Esophagus (tissue), 2 donors: Measurements from ENCODE around the gene MAGEA6. TPM values are rescaled to one million over a fixed set of nuclear protein-coding genes. Genes with fewer than 3 reads are reported as not detected.
"Not testable (repeated sequence)": the region's sequence is repeated elsewhere in the genome, so short reads cannot be mapped to it uniquely, and the experiment has no call there.

Source experiments
- H3K27ac ChIP-seq, 2 donors: one replicate each; pipeline ENCODE4 v1.5.1; 2013; ENCODE audit warnings: low read depth in 2 of 2, mild to moderate bottlenecking in 2 of 2, inconsistent platforms in 1 of 2, low read length in 1 of 2, moderate library complexity in 1 of 2
- H3K27me3 ChIP-seq, 2 donors: one replicate each; pipeline ENCODE4 v1.6.1; 2013; ENCODE audit warnings: low read length in 2 of 2, control low read depth in 1 of 2, mild to moderate bottlenecking in 1 of 2; ENCODE audit not compliant: insufficient read depth in 2 of 2, control insufficient read depth in 1 of 2
- H3K36me3 ChIP-seq, 2 donors: one replicate each; pipeline ENCODE4 v1.6.1; 2013; ENCODE audit warnings: low read length in 1 of 2; ENCODE audit not compliant: control insufficient read depth in 2 of 2, insufficient read depth in 2 of 2
- H3K4me1 ChIP-seq, 2 donors: one replicate each; pipeline ENCODE4 v1.6.1; 2013; ENCODE audit warnings: low read length in 1 of 2; ENCODE audit not compliant: control insufficient read depth in 2 of 2, insufficient read depth in 2 of 2
- H3K4me3 ChIP-seq, 2 donors: one replicate each; pipeline ENCODE4 v1.5.1; 2013; ENCODE audit warnings: low read length in 2 of 2, mild to moderate bottlenecking in 2 of 2, low read depth in 1 of 2, moderate library complexity in 1 of 2
- H3K9me3 ChIP-seq, 2 donors: one replicate each; pipeline ENCODE4 v1.6.1; 2013; ENCODE audit warnings: mild to moderate bottlenecking in 2 of 2, low read depth in 1 of 2, low read length in 1 of 2, moderate library complexity in 1 of 2; ENCODE audit not compliant: control insufficient read depth in 2 of 2, insufficient read depth in 1 of 2
- WGBS, 2 donors: extraction: QIAGEN DNeasy Blood & Tissue Kit; methylation state at CpG; one replicate each; pipeline ENCODE4 v1.1.7; 2013; 5-methylcytosine and 5-hydroxymethylcytosine counted together
- polyA plus RNA-seq, 2 donors: library from polyadenylated mRNA; stranded (reverse); fragments of 200-250 nt; gene quantifications; one replicate each; pipeline ENCODE4 v1.2.3, GENCODE V29; 2013
- donor health status: healthy with polysubstance abuse.
- donor health status: Bipolar disorder and iron deficiency.

MAGEA6 gene
- polyA plus RNA-seq, 2 donors = not detected

- not testable (repeated sequence) for H3K27me3 ChIP-seq, H3K4me3 ChIP-seq, H3K36me3 ChIP-seq, H3K9me3 ChIP-seq, H3K27ac ChIP-seq, H3K4me1 ChIP-seq
- WGBS, 2 donors = no CpG with 5 or more reads among the region's 3 CpGs
Measured at GRCh38 chrX:152787062-152787461, 17.6 kb upstream of the MAGEA6 start.

- H3K9me3 ChIP-seq, H3K27ac ChIP-seq, H3K27me3 ChIP-seq, H3K4me3 ChIP-seq, H3K36me3 ChIP-seq, H3K4me1 ChIP-seq: not testable (repeated sequence)
- WGBS, 2 donors = 64 to 80% methylated on average over 8 to 9 of the region's 9 CpGs
Measured at GRCh38 chrX:152766562-152766961, 2.9 kb downstream of the MAGEA6 start.

- WGBS, 2 donors = 56 to 93% methylated on average over 2 to 4 of the region's 7 CpGs
- not testable (repeated sequence) for H3K36me3 ChIP-seq, H3K9me3 ChIP-seq, H3K27ac ChIP-seq, H3K27me3 ChIP-seq, H3K4me1 ChIP-seq, H3K4me3 ChIP-seq
Measured at GRCh38 chrX:152761582-152761981, 7.9 kb downstream of the MAGEA6 start.

GRCh38 chrX:152759544-152759943, 9.9 kb downstream of the MAGEA6 start:
- H3K4me3 ChIP-seq, H3K9me3 ChIP-seq, H3K36me3 ChIP-seq, H3K27ac ChIP-seq, H3K27me3 ChIP-seq, H3K4me1 ChIP-seq: not testable (repeated sequence)
- WGBS, 2 donors = 65 to 69% methylated on average over 1 to 5 of the region's 7 CpGs

DNA sequence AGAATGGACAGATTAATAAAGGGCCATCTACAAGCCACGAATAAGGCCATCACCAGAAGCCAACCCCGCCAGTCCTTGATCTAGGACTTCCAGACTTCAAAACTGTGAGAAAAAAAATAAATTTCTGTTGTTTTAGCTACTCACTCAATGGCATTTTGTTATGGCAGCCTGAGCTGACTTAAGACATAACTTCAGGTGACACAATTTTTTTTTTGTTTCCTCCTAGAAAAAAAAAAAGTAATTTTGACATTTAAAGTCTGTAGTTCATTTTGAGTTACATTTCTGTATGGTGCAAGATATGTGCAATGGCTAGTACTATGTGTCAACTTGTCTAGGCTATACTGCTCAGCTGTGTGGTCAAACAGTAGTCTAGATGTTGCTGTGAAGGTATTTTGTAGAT, 10.6 kb downstream of the MAGEA6 start, which contains the start of gene CSAG3:
CSAG3 (plus strand) TSS at position 301 of the 400 bp plus-strand sequence.
- no CpG with 5 or more reads among the region's 2 CpGs for WGBS, 2 donors
- not testable (repeated sequence) for H3K27ac ChIP-seq, H3K4me1 ChIP-seq, H3K36me3 ChIP-seq, H3K27me3 ChIP-seq, H3K4me3 ChIP-seq, H3K9me3 ChIP-seq

DNA sequence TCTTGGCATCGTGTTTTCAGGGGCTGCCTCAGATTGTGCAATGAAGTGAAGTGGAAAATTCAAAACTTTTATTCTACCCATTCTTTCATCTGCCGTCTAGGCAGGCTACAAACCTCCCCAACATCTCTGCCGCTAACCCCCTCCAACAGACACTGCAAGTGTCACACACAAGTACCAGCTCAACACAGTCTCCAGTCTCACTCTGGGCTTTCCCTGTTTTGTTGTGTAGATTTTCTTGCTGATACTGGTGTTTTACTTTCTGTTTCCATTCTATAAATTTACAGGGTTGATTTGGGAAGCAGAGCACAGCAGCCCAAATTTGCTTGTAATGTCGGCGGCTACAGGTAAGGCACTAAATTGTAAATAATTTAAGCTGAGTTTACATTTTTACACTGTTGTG, 14.6 kb downstream of the MAGEA6 start:
- H3K36me3 ChIP-seq, H3K27me3 ChIP-seq, H3K4me3 ChIP-seq, H3K27ac ChIP-seq, H3K9me3 ChIP-seq, H3K4me1 ChIP-seq: not testable (repeated sequence)
- WGBS, 2 donors = no CpG with 5 or more reads among the region's 5 CpGs

DNA sequence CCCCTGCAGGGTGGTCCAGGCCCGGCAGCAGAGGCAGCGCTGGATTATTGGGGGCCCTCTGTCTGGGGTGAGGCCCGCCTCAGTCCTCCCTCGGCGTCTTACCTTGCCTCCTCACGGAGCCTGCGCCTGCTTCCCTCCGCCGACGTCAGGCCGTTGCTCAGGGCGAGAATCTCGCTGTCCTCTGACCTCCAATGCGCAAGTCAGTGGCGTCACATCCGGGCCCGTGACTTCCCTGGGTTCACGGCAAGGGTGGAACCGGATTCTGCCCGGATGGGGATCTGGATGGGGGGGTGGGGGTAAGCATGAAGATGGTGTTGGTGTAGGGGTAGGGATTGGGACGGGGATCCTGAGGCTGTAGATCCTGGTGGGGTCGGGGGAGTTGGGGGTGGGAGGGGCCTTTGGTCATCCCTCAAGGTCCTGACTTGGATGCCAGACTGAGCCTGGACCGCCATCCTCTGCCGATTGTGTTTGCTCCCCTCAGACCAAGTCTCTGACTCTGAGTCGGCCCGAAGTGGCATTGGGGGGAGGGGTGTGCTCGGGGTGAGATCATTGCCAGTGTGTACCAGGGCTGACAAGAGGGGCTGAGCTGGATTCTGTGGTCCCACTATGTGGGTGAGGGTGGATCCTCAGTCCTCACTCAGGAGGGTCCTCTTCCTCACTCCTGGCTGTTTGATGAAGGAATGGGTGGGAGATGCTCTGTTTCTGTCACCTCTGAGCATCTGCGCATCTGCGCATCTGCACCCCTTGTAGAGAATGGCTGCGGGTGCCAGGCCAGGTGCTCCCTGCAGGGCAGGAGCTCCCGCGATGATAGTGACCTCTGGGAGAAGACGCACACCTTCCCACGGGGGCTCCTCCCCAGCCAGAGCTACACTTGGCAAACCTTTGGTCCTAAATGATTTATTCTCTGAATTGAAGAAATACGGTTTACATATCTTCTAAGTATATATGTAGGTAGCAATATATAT, 15.5 kb downstream of the MAGEA6 start, which contains the start of gene MAGEA2:
MAGEA2 (minus strand) TSS at position 157 of the 965 bp plus-strand sequence. CDS start 2,479 bp downstream, outside the sequence.
- H3K27ac ChIP-seq, H3K36me3 ChIP-seq, H3K9me3 ChIP-seq, H3K4me1 ChIP-seq, H3K27me3 ChIP-seq, H3K4me3 ChIP-seq: not testable (repeated sequence)
- WGBS, 2 donors = no CpG with 5 or more reads among the region's 35 CpGs

- no peaks in the 10 kb centered on the region for H3K27me3 ChIP-seq
- H3K4me3 ChIP-seq = no peak overlapping the region
- H3K36me3 ChIP-seq = no peaks in the 10 kb centered on the region
- H3K27ac ChIP-seq = no peak overlapping the region
- WGBS, 2 donors = 83 to 90% methylated on average over 5 of the region's 5 CpGs
- H3K4me1 ChIP-seq = no peaks in the 10 kb centered on the region
- H3K9me3 ChIP-seq = peaks cover 0 to 2% of the 10 kb centered on the region in 2 donors
Measured at GRCh38 chrX:152738560-152738959, 30.9 kb downstream of the MAGEA6 start.

GRCh38 chrX:152736528-152736927, 33.0 kb downstream of the MAGEA6 start:
- H3K36me3 ChIP-seq, H3K27me3 ChIP-seq, H3K9me3 ChIP-seq, H3K27ac ChIP-seq, H3K4me1 ChIP-seq, H3K4me3 ChIP-seq: not testable (repeated sequence)
- WGBS, 2 donors = 83 to 92% methylated on average over 12 of the region's 12 CpGs
